Measurements from ENCODE around the gene SLC52A1.

Gene SLC52A1

GRCh38 chr17:4986951-4987766 is 48.1 kb downstream of the SLC52A1 start, which contains the start of gene CAMTA2:
TSS of gene CAMTA2 (minus strand) at chr17:4987675. CDS start at chr17:4986222, 1,453 bp downstream.
- Mint-ChIP-seq H3K36me3 (ENCODE audit: low read depth) (peaks cover 19% of the 10 kb centered on the region), H3K4me3 (peak within 1 kb of the TSS; percentile 90), H3K9me3 (no peaks in the 10 kb centered on the region), H3K27me3 (no peaks in the 10 kb centered on the region), H3K27ac (peak within 1 kb of the TSS; percentile 88), H3K4me1 (peaks cover 32% of the 10 kb centered on the region)
- ATAC-seq (peak; percentile 92), DNase-seq (peak; percentile 94)

- no peak for DNase-seq
- peak overlapping the region; percentile 90 for H3K4me3 Mint-ChIP-seq
- H3K27me3 Mint-ChIP-seq = no peaks in the 10 kb centered on the region
- H3K36me3 Mint-ChIP-seq (ENCODE audit: low read depth) = peaks cover 16% of the 10 kb centered on the region
- H3K4me1 Mint-ChIP-seq = peaks cover 36% of the 10 kb centered on the region
- no peak for ATAC-seq
- H3K9me3 Mint-ChIP-seq = no peaks in the 10 kb centered on the region
- H3K27ac Mint-ChIP-seq = peak overlapping the region; percentile 88
These were observed 48.8 kb downstream of the SLC52A1 start for GRCh38 chr17:4986403-4986802.

Data from activated naive CD8-positive, alpha-beta T cell treated with anti-CD3 and anti-CD28 coated beads, Interleukin-2, amount 50 U/mL, for 24 hours (primary cell).